Parathyroid adenoma (tissue), 2 donors: ENCODE results near the gene LZIC.

Experiments used
- H2AFZ ChIP-seq: fragments of 300-600 bp; sonication (generic); one replicate; pipeline ENCODE4 v1.7.0; 2017; ENCODE audit warnings: antibody characterized with exemption, mild to moderate bottlenecking
- H3K27ac ChIP-seq: fragments of 300-600 bp; sonication (generic); one replicate; pipeline ENCODE4 v1.7.0; 2017
- H3K27me3 ChIP-seq: fragments of 300-600 bp; sonication (generic); one replicate; pipeline ENCODE4 v1.7.0; 2017; ENCODE audit warnings: low read length; ENCODE audit not compliant: control insufficient read depth, insufficient read depth
- H3K36me3 ChIP-seq: fragments of 300-600 bp; sonication (generic); one replicate; pipeline ENCODE4 v1.7.0; 2017; ENCODE audit warnings: low read length; ENCODE audit not compliant: control insufficient read depth, insufficient read depth
- H3K4me1 ChIP-seq: fragments of 300-600 bp; sonication (generic); one replicate; pipeline ENCODE4 v1.7.0; 2017; ENCODE audit warnings: control low read depth
- H3K4me2 ChIP-seq: fragments of 300-600 bp; sonication (generic); one replicate; pipeline ENCODE4 v1.7.0; 2017; ENCODE audit warnings: low read length
- H3K4me3 ChIP-seq: fragments of 300-600 bp; sonication (generic); one replicate; pipeline ENCODE4 v1.7.0; 2017; ENCODE audit warnings: low read depth, low read length
- H3K79me2 ChIP-seq: fragments of 300-600 bp; sonication (generic); one replicate; pipeline ENCODE4 v1.7.0; 2017; ENCODE audit warnings: control low read depth
- H3K9ac ChIP-seq: fragments of 300-600 bp; sonication (generic); one replicate; pipeline ENCODE4 v1.7.0; 2017; ENCODE audit warnings: mild to moderate bottlenecking
- H3K9me3 ChIP-seq: fragments of 300-600 bp; sonication (generic); one replicate; pipeline ENCODE4 v1.7.0; 2017; ENCODE audit warnings: low read length; ENCODE audit not compliant: control insufficient read depth
- TF ChIP-seq, protein P1 (sequence below): fragments of 300-600 bp; sonication (generic); IDR thresholded peaks from one replicate; pipeline ENCODE4 v1.7.0; 2017; ENCODE audit warnings: antibody characterized with exemption, mild to moderate bottlenecking
- donor health status: primary hyperparathyroidism.

Gene LZIC

DNA sequence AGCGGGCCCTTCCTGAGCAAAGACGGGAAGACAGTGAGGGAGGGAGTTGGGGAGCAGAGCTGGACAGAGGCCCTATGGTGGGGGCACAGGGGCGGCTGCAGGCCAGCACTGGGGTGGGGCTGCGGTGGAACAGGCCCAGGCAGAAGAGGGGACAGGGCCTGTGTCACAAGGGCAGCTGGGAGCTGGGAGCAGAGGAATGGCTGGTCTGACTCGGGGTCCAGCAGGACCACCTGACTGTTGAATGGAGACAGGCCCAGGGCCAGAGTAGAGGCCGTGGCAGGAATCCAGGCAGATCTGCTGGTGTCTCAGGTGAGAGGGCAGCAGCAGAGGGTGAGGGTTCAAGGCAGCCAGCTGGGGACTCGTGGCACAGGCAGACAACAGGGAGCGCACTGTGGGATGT, 58.4 kb downstream of the LZIC start:
- TF ChIP-seq, protein P1, sequence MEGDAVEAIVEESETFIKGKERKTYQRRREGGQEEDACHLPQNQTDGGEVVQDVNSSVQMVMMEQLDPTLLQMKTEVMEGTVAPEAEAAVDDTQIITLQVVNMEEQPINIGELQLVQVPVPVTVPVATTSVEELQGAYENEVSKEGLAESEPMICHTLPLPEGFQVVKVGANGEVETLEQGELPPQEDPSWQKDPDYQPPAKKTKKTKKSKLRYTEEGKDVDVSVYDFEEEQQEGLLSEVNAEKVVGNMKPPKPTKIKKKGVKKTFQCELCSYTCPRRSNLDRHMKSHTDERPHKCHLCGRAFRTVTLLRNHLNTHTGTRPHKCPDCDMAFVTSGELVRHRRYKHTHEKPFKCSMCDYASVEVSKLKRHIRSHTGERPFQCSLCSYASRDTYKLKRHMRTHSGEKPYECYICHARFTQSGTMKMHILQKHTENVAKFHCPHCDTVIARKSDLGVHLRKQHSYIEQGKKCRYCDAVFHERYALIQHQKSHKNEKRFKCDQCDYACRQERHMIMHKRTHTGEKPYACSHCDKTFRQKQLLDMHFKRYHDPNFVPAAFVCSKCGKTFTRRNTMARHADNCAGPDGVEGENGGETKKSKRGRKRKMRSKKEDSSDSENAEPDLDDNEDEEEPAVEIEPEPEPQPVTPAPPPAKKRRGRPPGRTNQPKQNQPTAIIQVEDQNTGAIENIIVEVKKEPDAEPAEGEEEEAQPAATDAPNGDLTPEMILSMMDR, result no peak
- Histone ChIP-seq H3K4me2 (no peak overlapping the region), H3K9ac (no peak overlapping the region), H2AFZ (no peak overlapping the region), H3K9me3 (no peaks in the 10 kb centered on the region), H3K79me2 (no peaks in the 10 kb centered on the region), H3K27ac (no peak overlapping the region), H3K4me1 (no peaks in the 10 kb centered on the region), H3K4me3 (no peak overlapping the region), H3K36me3 (no peaks in the 10 kb centered on the region), H3K27me3 (no peaks in the 10 kb centered on the region)

DNA sequence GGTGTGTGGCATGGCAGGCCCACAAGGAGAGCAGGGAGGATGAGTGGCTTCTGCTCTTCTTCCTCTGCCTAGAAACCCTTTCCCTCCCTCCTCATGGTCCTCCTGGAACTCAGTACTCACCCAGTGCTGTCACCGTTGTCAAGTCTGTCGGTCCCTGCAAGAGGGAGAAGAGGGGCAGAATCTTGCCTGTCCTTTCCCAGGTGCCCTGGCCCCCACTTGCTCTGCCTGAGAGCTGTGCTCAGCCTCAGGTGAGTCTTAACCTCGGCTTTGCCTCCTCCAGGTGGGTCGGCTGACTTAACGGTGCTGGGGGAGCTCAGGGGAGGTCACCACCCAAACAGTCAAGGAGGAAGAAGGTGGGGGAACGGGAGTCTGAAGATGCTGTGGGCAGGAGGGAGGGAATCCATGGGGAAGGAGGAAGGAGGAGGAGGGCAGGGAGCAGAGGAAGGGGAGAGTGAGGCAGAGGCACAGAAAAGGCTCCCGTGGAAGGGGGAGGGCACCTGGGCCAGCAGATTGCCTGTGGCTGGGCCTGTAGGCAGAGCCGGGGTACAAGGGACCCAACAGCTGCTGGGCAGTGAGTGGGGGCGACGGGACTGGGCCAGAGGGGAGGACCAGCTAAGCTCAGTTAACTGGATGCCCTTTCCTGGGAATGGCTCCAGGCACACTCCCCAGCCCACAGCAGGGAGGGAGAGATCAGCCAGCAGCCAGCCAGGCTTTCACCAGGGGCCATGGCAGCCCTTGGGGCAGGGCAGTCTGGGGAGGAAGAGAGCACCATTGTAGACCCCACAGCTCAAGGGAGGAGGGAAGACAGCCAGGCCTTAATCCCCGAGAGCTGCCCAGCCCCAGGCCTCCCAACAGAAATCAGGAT, 59.4 kb downstream of the LZIC start:
- TF ChIP-seq, protein P1, result no peak
- H3K27ac ChIP-seq, result no peak overlapping the region
- H3K4me1 ChIP-seq, result no peaks in the 10 kb centered on the region

DNA sequence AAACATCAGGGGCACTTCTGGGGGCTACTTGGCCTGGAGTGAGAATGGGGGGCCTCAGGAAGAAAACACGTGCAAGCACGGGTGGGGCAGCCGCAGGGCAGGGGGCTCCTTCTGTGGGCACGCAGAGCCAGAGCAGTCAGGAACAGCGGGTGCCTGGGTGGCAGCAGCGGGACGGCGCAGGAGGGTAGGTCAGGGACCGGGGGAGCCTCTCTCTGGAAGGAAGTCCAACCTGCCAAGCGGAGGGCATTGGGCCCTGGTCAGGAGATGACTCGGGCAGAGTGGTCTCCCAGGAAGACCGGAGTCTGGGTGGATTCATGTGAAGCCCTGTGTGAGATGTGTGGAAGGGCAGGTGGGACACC, 60.3 kb downstream of the LZIC start:
- no peaks in the 10 kb centered on the region for H3K9me3 ChIP-seq
- H3K4me1 ChIP-seq, result no peaks in the 10 kb centered on the region
- H3K27ac ChIP-seq, result no peak overlapping the region
- no peaks in the 10 kb centered on the region for H3K27me3 ChIP-seq
- no peak overlapping the region for H3K4me3 ChIP-seq
- no peak overlapping the region for H2AFZ ChIP-seq
- no peaks in the 10 kb centered on the region for H3K36me3 ChIP-seq
- H3K4me2 ChIP-seq, result no peak overlapping the region
- no peaks in the 10 kb centered on the region for H3K79me2 ChIP-seq
- H3K9ac ChIP-seq, result no peak overlapping the region
- TF ChIP-seq, protein P1, result no peak

More for the DNA sequence above, 59.4 kb downstream of the LZIC start:
- no peaks in the 10 kb centered on the region for H3K36me3 ChIP-seq
- no peak overlapping the region for H3K9ac ChIP-seq
- no peaks in the 10 kb centered on the region for H3K9me3 ChIP-seq
- no peak overlapping the region for H2AFZ ChIP-seq
- no peaks in the 10 kb centered on the region for H3K79me2 ChIP-seq
- H3K4me3 ChIP-seq, result no peak overlapping the region
- H3K4me2 ChIP-seq, result no peak overlapping the region
- no peaks in the 10 kb centered on the region for H3K27me3 ChIP-seq

DNA sequence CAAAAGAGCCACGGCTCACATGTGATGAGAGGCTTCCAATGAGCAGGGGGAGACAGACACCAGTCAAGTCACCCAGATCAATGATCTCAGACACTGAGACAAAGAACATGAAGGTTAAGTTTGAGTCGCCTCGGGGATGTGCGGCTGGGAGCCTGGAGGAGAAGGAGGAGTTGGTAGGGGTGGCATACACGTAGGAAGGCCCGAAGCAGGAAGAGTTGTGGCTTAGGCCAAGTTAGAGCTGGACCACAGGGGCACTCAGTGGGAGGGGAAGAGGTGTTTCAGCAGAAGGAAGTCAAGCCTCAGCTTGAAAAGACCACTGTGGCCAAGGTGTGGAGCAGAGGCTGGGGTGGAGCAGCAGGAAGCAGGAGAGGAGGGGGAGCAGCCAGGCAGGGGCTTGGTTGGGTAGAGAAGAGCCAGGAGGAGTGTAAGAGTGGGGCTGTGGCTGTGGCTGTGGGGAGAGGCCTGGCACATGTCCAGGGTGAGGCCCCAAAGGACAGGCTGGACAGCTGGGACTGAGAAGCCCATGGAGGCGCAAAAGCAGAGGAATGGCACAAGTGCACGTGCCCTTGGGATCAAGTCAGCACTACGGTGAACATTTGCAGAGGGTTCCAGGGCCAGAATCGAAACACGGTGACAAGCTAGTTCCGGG, 60.8 kb downstream of the LZIC start:
- no peaks in the 10 kb centered on the region for H3K4me1 ChIP-seq
- no peaks in the 10 kb centered on the region for H3K36me3 ChIP-seq
- no peak overlapping the region for H3K4me2 ChIP-seq
- H3K4me3 ChIP-seq, result no peak overlapping the region
- no peaks in the 10 kb centered on the region for H3K9me3 ChIP-seq
- no peaks in the 10 kb centered on the region for H3K79me2 ChIP-seq
- TF ChIP-seq, protein P1, result no peak
- no peak overlapping the region for H2AFZ ChIP-seq
- no peak overlapping the region for H3K27ac ChIP-seq
- H3K9ac ChIP-seq, result no peak overlapping the region
- H3K27me3 ChIP-seq, result no peaks in the 10 kb centered on the region
